Kidney (tissue), 14 donors: Measurements from ENCODE around the gene TMEM44. TPM values are rescaled to one million over a fixed set of nuclear protein-coding genes. Genes with fewer than 3 reads are reported as not detected.

Source experiments
- DNase-seq, 5 donors: peaks; one replicate each; pipeline ENCODE4 v3.0.0-alpha.2; 2013 to 2020
- FAIRE-seq: peaks from 2 replicates; lab custom pipeline; 2012; peaks lifted over from hg19 to GRCh38; lab: Jason Lieb, UNC
- H3K27ac ChIP-seq, 2 donors: one replicate each; pipeline ENCODE4 v1.7.0; 2013; ENCODE audit warnings: low read depth in 2 of 2, low read length in 2 of 2, inconsistent platforms in 1 of 2
- H3K27me3 ChIP-seq: one replicate; pipeline ENCODE4 v1.7.1; 2013; ENCODE audit warnings: low read length, inconsistent platforms; ENCODE audit not compliant: control insufficient read depth, insufficient read depth
- H3K36me3 ChIP-seq, 3 donors: one replicate each; pipeline versions ENCODE4 v1.7.0 to v1.7.1; 2013; ENCODE audit warnings: low read length in 3 of 3, control low read depth in 1 of 3, inconsistent platforms in 1 of 3; ENCODE audit not compliant: insufficient read depth in 3 of 3, control insufficient read depth in 2 of 3
- H3K4me1 ChIP-seq, 3 donors: one replicate each; pipeline versions ENCODE4 v1.7.0 to v1.7.1; 2013; ENCODE audit warnings: low read length in 3 of 3, inconsistent platforms in 1 of 3, low read depth in 1 of 3; ENCODE audit not compliant: control insufficient read depth in 2 of 3, insufficient read depth in 2 of 3
- H3K4me3 ChIP-seq, 3 donors: one replicate each; pipeline versions ENCODE4 v1.7.0 to v1.8.1; 2013; ENCODE audit warnings: low read length in 3 of 3, control low read depth in 1 of 3, inconsistent platforms in 1 of 3
- H3K9ac ChIP-seq, 3 donors: one replicate each; pipeline versions ENCODE4 v1.7.0 to v1.7.1; 2013; ENCODE audit warnings: low read length in 3 of 3, control low read depth in 1 of 3, inconsistent platforms in 1 of 3
- H3K9me3 ChIP-seq, 3 donors: one replicate each; pipeline versions ENCODE4 v1.7.0 to v1.7.1; 2013; ENCODE audit warnings: low read length in 3 of 3, control low read depth in 1 of 3, inconsistent platforms in 1 of 3; ENCODE audit not compliant: control insufficient read depth in 2 of 3, insufficient read depth in 1 of 3
- CTCF ChIP-seq: IDR thresholded peaks from 3 replicates; pipeline ENCODE4 v1.5.1; 2012; ENCODE audit warnings: mild to moderate bottlenecking, moderate library complexity, borderline replicate concordance; ENCODE audit not compliant: insufficient read depth; ENCODE audit errors: extremely low read depth
- intact Hi-C: fragments of 100-400 bp; cut with DNase I; formaldehyde crosslinking; loops from one replicate; pipeline ENCODE4 v1.11.1; 2022
- polyA plus RNA-seq: library from polyadenylated mRNA; stranded (reverse); fragments of 350-450 nt; fragmentation: Illumina TruSeq; extraction: RNeasy Lipid Tissue Mini Kit (QIAGEN cat#74804); gene quantifications from one replicate; pipeline ENCODE4 v1.2.3, GENCODE V29; 2014; ENCODE audit warnings: low read depth, low replicate concordance; ENCODE audit not compliant: insufficient read depth
- total RNA-seq: library from RNA; stranded (reverse); fragmentation: NEBNext Ultra II Directional; extraction: Animal tissue kit (Norgen Biotek cat#: 25700); gene quantifications from one replicate; pipeline ENCODE4 v1.2.1, GENCODE V29; 2021
- donor health status: control.
- donor health status: control.
- donor health status: control.
- donor health status: control.
- donor health status: control.
- donor health status: DM: yes; HTN: yes; CAD: no.
- donor health status: Normal renal cell carcinoma (clear cell type).

Gene TMEM44
- total and polyA plus RNA-seq, 2 donors from 2014 or later: 7.0 to 15.7 TPM

DNA sequence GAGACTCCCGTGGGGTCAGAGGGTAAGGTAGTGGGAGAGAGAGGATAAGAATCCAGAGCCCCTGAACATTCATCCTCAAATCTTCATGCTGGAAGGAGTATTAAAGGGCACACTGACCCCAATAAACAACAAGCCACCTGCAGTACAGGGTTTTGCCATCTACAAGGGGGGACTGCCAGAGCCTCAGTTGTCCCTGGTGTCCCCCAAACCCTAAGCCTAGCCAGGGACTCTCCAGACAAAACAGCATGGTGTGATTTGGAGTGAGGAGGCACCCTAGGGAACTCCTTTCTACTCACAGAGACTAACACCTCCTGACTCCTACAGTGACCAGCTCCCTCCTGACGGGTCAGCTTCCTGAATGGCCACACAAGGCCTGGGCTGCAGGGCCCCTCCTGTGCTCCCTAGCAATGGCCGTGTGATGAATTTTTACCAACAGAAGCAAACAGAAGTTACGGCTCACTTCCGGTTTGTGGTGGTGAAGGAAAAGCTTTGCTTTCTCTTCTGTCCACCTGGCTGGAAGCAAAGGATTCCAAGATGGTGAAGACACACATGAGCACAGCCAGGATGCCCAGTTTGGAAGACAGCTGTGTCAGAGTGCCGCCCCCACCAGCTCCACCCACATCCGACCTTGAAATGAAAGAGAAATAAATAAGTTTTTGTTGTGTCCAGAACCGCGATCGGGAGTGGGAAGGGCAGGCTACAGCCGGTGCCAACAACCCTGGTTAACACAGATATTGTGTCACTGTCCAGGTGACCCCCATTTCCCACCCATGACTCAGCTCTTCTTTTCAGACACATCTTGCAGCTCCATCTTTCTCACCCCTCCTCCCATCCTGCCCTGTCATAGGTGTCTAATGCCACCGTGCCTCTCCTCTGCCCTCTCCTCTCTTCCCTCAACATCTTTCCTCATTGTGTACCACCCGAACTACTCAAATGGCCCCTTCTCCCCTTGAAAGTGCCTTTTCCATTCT, 76.8 kb downstream of the TMEM44 start:
- Histone ChIP-seq H3K4me3 (peak overlapping the region in 1 of 3 donors; percentile 17), H3K4me1 (no peaks in the 10 kb centered on the region), H3K9me3 (no peaks in the 10 kb centered on the region), H3K27me3 (no peaks in the 10 kb centered on the region), H3K9ac (no peak overlapping the region), H3K27ac (no peak overlapping the region), H3K36me3 (no peaks in the 10 kb centered on the region)
- peak in 1 of 5 donors; percentile 12 for DNase-seq
- FAIRE-seq: no peak
- no peak for TF ChIP-seq CTCF
- intact Hi-C loops: no loop called here

DNA sequence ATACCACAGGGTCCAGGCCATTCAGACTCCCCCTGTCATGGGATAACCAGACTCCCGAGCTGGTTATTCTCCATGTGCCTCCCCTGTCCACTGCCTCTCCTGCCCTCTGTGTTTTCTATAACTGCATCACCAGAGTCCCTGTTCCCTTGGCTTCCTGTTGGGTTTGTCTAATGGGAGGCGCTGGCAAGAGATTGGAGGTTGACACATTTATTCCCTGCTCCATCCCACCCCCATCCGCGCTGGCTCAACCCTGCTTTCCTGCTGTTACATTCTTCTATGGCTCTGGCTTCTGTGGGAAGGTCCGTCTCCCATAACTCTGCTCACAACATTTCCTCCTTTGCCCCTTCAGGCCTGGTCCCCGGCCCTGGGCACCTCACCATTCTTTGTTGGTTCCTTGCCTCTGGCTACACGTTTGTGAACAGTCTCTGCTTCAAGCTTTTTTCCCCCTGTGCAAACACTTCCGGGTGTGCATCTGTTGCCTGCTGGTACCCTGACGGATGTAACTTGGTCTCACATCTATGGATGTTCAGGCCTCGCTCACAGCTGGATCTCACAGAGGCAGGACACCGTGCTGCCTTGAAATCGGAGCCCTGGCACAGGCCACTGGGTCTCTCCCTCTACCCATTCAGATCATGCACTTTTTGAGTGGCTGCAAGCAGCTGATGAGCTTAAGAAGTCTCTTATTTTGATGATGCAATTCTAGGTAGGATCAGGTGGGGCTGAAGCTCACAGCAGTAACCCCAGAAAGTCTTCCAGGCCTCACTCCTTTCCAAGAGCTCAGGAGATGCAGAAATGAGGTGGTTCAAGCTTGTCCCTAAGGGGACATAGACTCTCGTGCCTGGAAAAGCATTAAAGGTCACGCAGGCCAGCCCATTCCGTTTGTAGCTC, 77.8 kb downstream of the TMEM44 start:
- Histone ChIP-seq H3K27me3 (no peaks in the 10 kb centered on the region), H3K9ac (no peak overlapping the region), H3K9me3 (no peaks in the 10 kb centered on the region), H3K36me3 (no peaks in the 10 kb centered on the region), H3K4me1 (no peaks in the 10 kb centered on the region), H3K4me3 (no peak overlapping the region), H3K27ac (no peak overlapping the region)
- no peak for TF ChIP-seq CTCF
- intact Hi-C loops: no loop called here
- no peak for FAIRE-seq
- DNase-seq: peak in 1 of 5 donors; percentile 18

DNA sequence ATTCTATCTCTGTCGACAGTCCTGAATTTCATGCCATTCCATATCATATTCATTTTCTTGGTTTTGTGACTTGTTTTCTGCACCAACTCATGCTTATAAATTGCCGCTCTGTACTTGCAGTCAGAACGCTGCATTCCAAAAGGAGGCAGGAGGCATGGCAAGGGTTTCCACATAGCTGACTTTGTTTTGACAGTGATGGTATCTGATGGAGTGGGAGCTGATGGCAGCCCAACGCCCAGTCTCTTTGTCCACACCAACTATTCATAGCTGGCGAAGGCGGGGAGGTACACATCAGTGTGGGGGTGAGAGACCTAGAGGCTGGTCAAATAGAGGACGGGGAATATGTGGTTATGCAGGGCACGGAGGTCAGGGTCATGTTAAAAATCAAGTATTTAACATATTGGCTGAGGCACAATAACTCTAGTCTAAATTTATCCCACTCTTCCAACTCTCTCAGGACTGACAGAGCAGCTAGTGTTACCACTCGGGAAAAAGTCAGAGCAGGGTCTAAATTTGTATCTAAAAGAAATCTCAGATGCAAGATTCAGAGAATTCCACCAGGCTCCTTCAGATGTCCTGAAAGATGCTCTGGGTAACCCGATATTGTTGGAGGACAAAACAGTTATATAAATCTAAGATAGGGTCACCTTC, 78.6 kb downstream of the TMEM44 start:
- H3K9ac ChIP-seq: no peak overlapping the region
- H3K4me1 ChIP-seq: no peaks in the 10 kb centered on the region
- no peak for TF ChIP-seq CTCF
- H3K9me3 ChIP-seq: no peaks in the 10 kb centered on the region
- DNase-seq (peak in 2 of 5 donors; percentile 43 to 46), FAIRE-seq (no peak)
- H3K27ac ChIP-seq: no peak overlapping the region
- no peaks in the 10 kb centered on the region for H3K27me3 ChIP-seq
- intact Hi-C loops: no loop called here
- no peak overlapping the region for H3K4me3 ChIP-seq
- H3K36me3 ChIP-seq: no peaks in the 10 kb centered on the region
